K562 (cell line): ENCODE results near the gene FAM53A.

Source experiments
- EGR1 ChIP-seq: fragments of 450-650 bp; conservative IDR thresholded peaks from 2 replicates; pipeline ENCODE4 v1.6.1; 2017; ENCODE audit warnings: mild to moderate bottlenecking
- FOXA3 ChIP-seq, 2 experiments: fragments of 450-650 bp in 1 of 2; sonication (generic) in 1 of 2; formaldehyde crosslinking; IDR thresholded peaks in 1 of 2; conservative IDR thresholded peaks in 1 of 2; 2 replicates each; pipeline versions ENCODE4 v1.4.0 to v1.8.0; 2020 to 2022; ENCODE audit warnings: mild to moderate bottlenecking in 2 of 2, missing genetic modification reagents in 1 of 2
- SMAD1 ChIP-seq: fragments of 150-350 bp; IDR thresholded peaks from 2 replicates; pipeline ENCODE4 v1.6.1; 2014; ENCODE audit warnings: low read length, low read depth; ENCODE audit not compliant: partially characterized antibody
- SMARCC2 ChIP-seq: fragments of 450-650 bp; IDR thresholded peaks from 2 replicates; pipeline ENCODE4 v1.6.1; 2017; ENCODE audit warnings: antibody characterized with exemption, moderate library complexity, mild to moderate bottlenecking, low read depth
- TF ChIP-seq, protein P1 (sequence below): sonication (generic); formaldehyde crosslinking; IDR thresholded peaks from 2 replicates; pipeline ENCODE4 v1.8.0; 2022; ENCODE audit warnings: missing genetic modification reagents, mild to moderate bottlenecking, borderline replicate concordance

DNA sequence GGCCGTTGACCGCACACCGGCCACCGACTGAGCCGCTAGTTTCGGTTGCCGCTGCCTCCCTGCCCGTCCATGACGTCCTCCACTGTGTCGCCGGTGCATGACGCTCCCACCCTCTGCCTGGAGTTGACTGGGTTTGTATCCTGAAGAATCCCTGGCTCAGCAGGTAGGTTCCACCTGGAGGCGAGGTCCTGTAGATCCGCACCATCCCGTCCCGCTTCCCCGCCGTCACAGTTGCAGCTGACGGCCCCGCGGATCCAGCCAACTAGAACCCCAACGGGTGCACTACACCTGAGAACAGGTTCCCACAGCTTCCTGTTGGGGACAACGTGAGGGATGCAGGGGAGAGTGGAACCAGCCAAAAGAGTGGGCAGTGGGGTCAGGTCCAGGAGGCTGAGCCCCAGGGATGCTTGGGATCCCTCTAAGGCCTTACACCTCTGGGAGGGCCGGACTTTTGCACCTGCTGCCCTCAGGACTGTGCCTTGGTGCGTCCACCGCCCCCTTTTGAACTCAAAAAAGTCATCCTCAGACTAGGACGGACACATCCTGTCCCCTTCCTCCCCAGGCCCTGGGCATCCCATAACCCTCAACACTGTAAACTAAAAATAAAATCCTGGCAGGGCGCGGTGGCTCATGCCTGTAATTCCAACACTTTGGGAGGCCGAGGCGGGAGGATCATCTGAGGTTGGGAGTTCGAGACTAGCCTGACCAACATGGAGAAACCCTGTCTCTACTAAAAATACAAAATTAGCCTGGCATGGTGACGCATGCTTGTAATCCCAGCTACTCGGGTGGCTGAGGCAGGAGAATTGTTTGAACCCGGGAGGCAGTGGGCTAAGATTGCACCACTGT is 29.1 kb upstream of the FAM53A start:
- no peak for TF ChIP-seq SMARCC2
- no peak for TF ChIP-seq EGR1
- TF ChIP-seq SMAD1 = no peak
- no peak for TF ChIP-seq FOXA3 (CRISPR knock-in tag; conservative IDR thresholded peaks at IDR 0.05 in 1 of 2, IDR thresholded peaks at IDR 0.05 in 1 of 2)
- TF ChIP-seq, protein P1, sequence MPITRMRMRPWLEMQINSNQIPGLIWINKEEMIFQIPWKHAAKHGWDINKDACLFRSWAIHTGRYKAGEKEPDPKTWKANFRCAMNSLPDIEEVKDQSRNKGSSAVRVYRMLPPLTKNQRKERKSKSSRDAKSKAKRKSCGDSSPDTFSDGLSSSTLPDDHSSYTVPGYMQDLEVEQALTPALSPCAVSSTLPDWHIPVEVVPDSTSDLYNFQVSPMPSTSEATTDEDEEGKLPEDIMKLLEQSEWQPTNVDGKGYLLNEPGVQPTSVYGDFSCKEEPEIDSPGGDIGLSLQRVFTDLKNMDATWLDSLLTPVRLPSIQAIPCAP (CRISPR knock-in tag) = no peak
